Measurements from ENCODE around the gene PGM2.

GRCh38 chr4:37881811-37882210 is 55.3 kb downstream of the PGM2 start:
- TF ChIP-seq, protein P1, sequence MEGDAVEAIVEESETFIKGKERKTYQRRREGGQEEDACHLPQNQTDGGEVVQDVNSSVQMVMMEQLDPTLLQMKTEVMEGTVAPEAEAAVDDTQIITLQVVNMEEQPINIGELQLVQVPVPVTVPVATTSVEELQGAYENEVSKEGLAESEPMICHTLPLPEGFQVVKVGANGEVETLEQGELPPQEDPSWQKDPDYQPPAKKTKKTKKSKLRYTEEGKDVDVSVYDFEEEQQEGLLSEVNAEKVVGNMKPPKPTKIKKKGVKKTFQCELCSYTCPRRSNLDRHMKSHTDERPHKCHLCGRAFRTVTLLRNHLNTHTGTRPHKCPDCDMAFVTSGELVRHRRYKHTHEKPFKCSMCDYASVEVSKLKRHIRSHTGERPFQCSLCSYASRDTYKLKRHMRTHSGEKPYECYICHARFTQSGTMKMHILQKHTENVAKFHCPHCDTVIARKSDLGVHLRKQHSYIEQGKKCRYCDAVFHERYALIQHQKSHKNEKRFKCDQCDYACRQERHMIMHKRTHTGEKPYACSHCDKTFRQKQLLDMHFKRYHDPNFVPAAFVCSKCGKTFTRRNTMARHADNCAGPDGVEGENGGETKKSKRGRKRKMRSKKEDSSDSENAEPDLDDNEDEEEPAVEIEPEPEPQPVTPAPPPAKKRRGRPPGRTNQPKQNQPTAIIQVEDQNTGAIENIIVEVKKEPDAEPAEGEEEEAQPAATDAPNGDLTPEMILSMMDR (optimal IDR thresholded peaks at IDR 0.05 in 1 of 3, IDR thresholded peaks at IDR 0.05 in 1 of 3, conservative IDR thresholded peaks at IDR 0.05 in 1 of 3; ENCODE audit: extremely low read depth in 1 of 3, insufficient read depth in 2 of 3, low read length in 3 of 3): no peak
- no peak for TF ChIP-seq EZH2 (IDR thresholded peaks at IDR 0.05; ENCODE audit: low read length)
